Adrenal gland (tissue), 12 donors: ENCODE results near the gene LRP10. TPM values are rescaled to one million over a fixed set of nuclear protein-coding genes. Genes with fewer than 3 reads are reported as not detected.
A peak's percentile ranks its signal among the peaks of the same experiment; 100 is the strongest.

Source experiments
- DNase-seq, 7 donors: peaks; one replicate each; pipeline ENCODE4 v3.0.0-alpha.2; 2019 to 2020
- H3K27ac ChIP-seq, 5 donors: fragments of 200-600 bp; sonication (generic) in 4 of 5; 1 replicate in 3 of 5; 2 replicates in 2 of 5; pipeline versions ENCODE4 v1.5.1 to v1.8.0; 2016 to 2020; ENCODE audit warnings: mild to moderate bottlenecking in 1 of 5
- H3K27me3 ChIP-seq: fragments of 200-600 bp; 2 replicates; pipeline ENCODE4 v1.8.0; 2021
- H3K36me3 ChIP-seq, 2 donors: fragments of 200-600 bp; replicated peaks in 1 of 2; 1 replicate in 1 of 2; 2 replicates in 1 of 2; pipeline versions ENCODE4 v1.5.1 to v1.8.0; 2018 to 2022
- H3K4me1 ChIP-seq, 2 donors: fragments of 200-600 bp; replicated peaks in 1 of 2; 1 replicate in 1 of 2; 2 replicates in 1 of 2; pipeline versions ENCODE4 v1.5.1 to v1.8.0; 2018 to 2021
- H3K4me3 ChIP-seq, 4 donors: fragments of 200-600 bp; sonication (generic) in 3 of 4; one replicate each; pipeline ENCODE4 v1.5.1; 2016 to 2018
- H3K9me3 ChIP-seq, 3 donors: fragments of 200-600 bp; sonication (generic) in 1 of 3; replicated peaks in 1 of 3; 1 replicate in 2 of 3; 2 replicates in 1 of 3; pipeline versions ENCODE4 v1.5.1 to v1.8.0; 2016 to 2021
- CTCF ChIP-seq, 6 experiments: fragments of 450-650 bp in 4 of 6; fragments of 200-600 bp in 2 of 6; sonication (generic) in 1 of 6; IDR thresholded peaks; 1 replicate in 5 of 6; 2 replicates in 1 of 6; pipeline versions ENCODE4 v1.5.1 to v1.8.0; 2016 to 2021; ENCODE audit warnings: antibody characterized with exemption in 6 of 6, mild to moderate bottlenecking in 2 of 6, moderate library complexity in 1 of 6
- POLR2A ChIP-seq, 2 donors: fragments of 450-650 bp; IDR thresholded peaks; one replicate each; pipeline ENCODE4 v1.6.1; 2017; ENCODE audit warnings: antibody characterized with exemption in 2 of 2, mild to moderate bottlenecking in 2 of 2, moderate library complexity in 1 of 2
- WGBS, 4 donors: extraction: QIAGEN DNeasy Blood & Tissue Kit in 2 of 4; methylation state at CpG; one replicate each; pipeline versions ENCODE4 v1.1.5 to v1.1.7; 2013 to 2017; 5-methylcytosine and 5-hydroxymethylcytosine counted together
- intact Hi-C, 2 donors: fragments of 100-400 bp; cut with DNase I; formaldehyde crosslinking; loops; one replicate each; pipeline versions ENCODE4 v1.14.1 to v1.15.0; 2022 to 2023
- polyA plus RNA-seq, 3 donors: library from polyadenylated mRNA; stranded (reverse); fragments of 200-250 nt in 2 of 3; fragments of 350-450 nt in 1 of 3; fragmentation: Illumina TruSeq in 1 of 3; extraction: RNeasy Lipid Tissue Mini Kit (QIAGEN cat#74804) in 1 of 3; gene quantifications; one replicate each; pipeline ENCODE4 v1.2.3, GENCODE V29; 2013 to 2014
- total RNA-seq, 9 donors: library from RNA; depleted of rRNA in 4 of 9; stranded (reverse); fragments of >200 nt in 4 of 9; fragments of 120-200 nt in 1 of 9; fragmentation: NEBNext Ultra II Directional in 1 of 9; extraction: Animal tissue kit (Norgen Biotek cat#: 25700) in 1 of 9; gene quantifications; one replicate each; pipeline versions ENCODE4 v1.1.0 to v1.2.4, GENCODE V29; 2013 to 2023
- donor health status: healthy with polysubstance abuse.
- donor health status: Bipolar disorder and iron deficiency.
- donor health status: DM: yes; HTN: yes; CAD: no.
- donor health status: DM: no; HTN: no; CAD: no.
- donor health status: DM: no; HTN: no; CAD: no.
- donor health status: DM: yes; HTN: yes; CAD: no.

The LRP10 gene
- total and polyA plus RNA-seq, 12 donors: 13.1 to 207 (median 83.2) TPM

DNA sequence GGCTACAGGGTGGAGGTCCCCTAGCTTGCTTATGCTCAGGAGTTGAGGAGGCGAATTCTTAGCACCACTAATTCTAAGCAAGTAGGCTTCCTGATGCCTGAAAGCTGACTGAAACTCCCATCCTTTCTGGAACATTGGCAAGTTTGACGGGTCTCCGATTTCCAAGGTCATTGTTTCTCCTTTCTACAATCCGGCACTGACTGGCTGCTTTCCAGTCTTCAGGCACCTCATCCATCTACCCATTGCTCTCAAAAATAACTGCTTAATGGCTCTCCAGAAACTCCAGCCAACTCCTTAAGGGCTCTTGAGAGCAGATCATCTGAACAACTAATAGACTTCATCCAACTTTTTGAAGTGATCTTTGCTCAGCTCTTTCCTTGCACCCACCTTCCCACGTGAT is 24.8 kb downstream of the LRP10 start:
- no peak overlapping the region for H3K4me3 ChIP-seq
- H3K4me1 ChIP-seq: peaks cover 0 to 9% of the 10 kb centered on the region in 2 donors
- peaks cover 0 to 15% of the 10 kb centered on the region in 2 donors for H3K36me3 ChIP-seq
- no peak for TF ChIP-seq CTCF (IDR thresholded peaks at IDR 0.05)
- TF ChIP-seq POLR2A (IDR thresholded peaks at IDR 0.05): no peak
- intact Hi-C loops: no loop called here
- no peaks in the 10 kb centered on the region for H3K27me3 ChIP-seq
- no peak for DNase-seq
- no peak overlapping the region for H3K27ac ChIP-seq
- no peaks in the 10 kb centered on the region for H3K9me3 ChIP-seq
- WGBS, 4 donors: 57 to 68% (median 63%) methylated on average over 5 of the region's 5 CpGs

- no peak overlapping the region for H3K27ac ChIP-seq
- H3K36me3 ChIP-seq: peaks cover 0 to 19% of the 10 kb centered on the region in 2 donors
- no peak overlapping the region for H3K4me3 ChIP-seq
- WGBS, 4 donors: 86 to 97% (median 91%) methylated on average over 3 of the region's 3 CpGs
- no peak for TF ChIP-seq CTCF (IDR thresholded peaks at IDR 0.05)
- TF ChIP-seq POLR2A (IDR thresholded peaks at IDR 0.05): no peak
- H3K4me1 ChIP-seq: peaks cover 0 to 9% of the 10 kb centered on the region in 2 donors
- no peaks in the 10 kb centered on the region for H3K27me3 ChIP-seq
- no peak for DNase-seq
- no peaks in the 10 kb centered on the region for H3K9me3 ChIP-seq
- intact Hi-C loops: no loop called here
These were observed 25.2 kb downstream of the LRP10 start for GRCh38 chr14:22896760-22897159.

DNA sequence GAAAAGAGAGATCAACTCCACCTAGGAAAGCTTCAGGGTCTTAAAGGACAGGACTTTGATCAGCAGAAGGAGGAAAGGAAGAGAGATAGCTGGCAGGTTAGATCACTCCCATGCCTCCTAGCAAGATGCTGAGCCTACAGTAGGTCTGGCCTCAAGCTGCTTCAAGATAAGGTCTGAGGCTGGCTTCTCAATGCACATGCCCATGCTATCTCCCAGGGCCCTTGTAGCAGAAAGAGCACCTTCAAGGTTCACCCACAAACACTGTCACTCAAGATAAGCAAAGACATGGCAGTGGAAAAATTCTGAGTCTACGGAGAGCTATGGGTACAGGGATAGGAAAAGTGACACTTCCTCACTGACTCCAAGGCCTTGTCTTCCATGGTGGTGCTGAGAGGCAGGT is 25.8 kb downstream of the LRP10 start:
- intact Hi-C loops: no loop called here
- TF ChIP-seq CTCF (IDR thresholded peaks at IDR 0.05) (no peak), POLR2A (IDR thresholded peaks at IDR 0.05) (no peak)
- Histone ChIP-seq H3K9me3 (no peaks in the 10 kb centered on the region), H3K27ac (no peak overlapping the region), H3K4me3 (no peak overlapping the region), H3K36me3 (peaks cover 0 to 25% of the 10 kb centered on the region in 2 donors), H3K4me1 (peaks cover 0 to 9% of the 10 kb centered on the region in 2 donors), H3K27me3 (no peaks in the 10 kb centered on the region)
- DNase-seq: no peak
- whole genome bisulfite sequencing, 4 donors: 83 to 91% (median 88%) methylated on average over 1 of the region's 1 CpG

DNA sequence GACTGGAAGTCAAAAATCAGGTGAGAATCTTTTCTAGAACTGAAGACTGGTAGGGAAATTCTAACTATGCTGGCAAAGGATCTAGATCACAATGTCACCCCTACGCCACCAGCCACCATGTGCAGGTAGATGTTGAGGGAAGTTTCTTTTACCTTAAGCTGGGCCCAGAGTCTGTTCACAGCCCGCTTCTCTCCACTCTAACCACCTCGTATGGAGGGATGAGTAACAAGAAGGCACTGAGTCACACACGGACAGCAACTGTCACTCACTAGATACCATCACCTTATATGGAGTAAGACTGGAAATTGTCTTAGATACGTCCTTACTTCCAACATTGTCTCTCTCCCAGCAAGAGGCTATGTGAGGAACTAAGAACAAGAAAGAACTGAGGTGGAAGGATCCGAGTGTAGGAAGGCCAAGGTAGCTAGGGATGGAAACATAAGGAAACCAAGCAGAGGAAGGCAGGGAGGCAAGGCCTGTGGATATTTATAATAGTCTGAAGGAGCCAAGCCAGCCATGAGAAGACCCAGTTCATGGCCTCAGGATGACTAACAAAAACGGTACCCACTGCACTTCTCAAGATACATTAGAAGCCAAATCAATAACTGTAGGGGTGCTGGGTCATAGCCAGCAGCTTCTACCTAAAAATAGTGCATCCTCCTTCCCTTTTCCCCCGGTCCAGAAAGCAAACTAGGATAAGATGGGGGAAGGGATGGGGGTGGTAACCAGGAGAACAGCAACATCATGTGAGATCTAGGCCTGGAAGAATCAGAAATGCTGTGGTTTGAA is 27.0 kb downstream of the LRP10 start:
- Histone ChIP-seq H3K27me3 (no peaks in the 10 kb centered on the region), H3K4me3 (no peak overlapping the region), H3K9me3 (no peaks in the 10 kb centered on the region), H3K4me1 (peaks cover 4 to 13% of the 10 kb centered on the region in 2 donors), H3K36me3 (peaks cover 0 to 36% of the 10 kb centered on the region in 2 donors), H3K27ac (peak overlapping the region in 3 of 5 donors; percentile 8 to 32 (median 29))
- no peak for TF ChIP-seq CTCF (IDR thresholded peaks at IDR 0.05)
- no peak for TF ChIP-seq POLR2A (IDR thresholded peaks at IDR 0.05)
- peak in 3 of 7 donors; percentile 29 to 41 (median 38) for DNase-seq
- WGBS, 4 donors: 43 to 50% (median 47%) methylated on average over 8 of the region's 8 CpGs
- intact Hi-C loops: no loop called here
